Skeletal muscle tissue (tissue), 4 donors: Measurements from ENCODE around the gene TEX19. TPM values are rescaled to one million over a fixed set of nuclear protein-coding genes. Genes with fewer than 3 reads are reported as not detected.
"Not testable (repeated sequence)": the region's sequence is repeated elsewhere in the genome, so short reads cannot be mapped to it uniquely, and the experiment has no call there.

Experiments
- H3K27ac ChIP-seq: one replicate; pipeline ENCODE4 v1.7.0; 2013; ENCODE audit warnings: mild to moderate bottlenecking, low read depth, low read length, inconsistent platforms
- H3K27me3 ChIP-seq, 3 donors: one replicate each; pipeline ENCODE4 v1.7.0; 2013; ENCODE audit warnings: low read length in 3 of 3; ENCODE audit not compliant: control insufficient read depth in 3 of 3, insufficient read depth in 3 of 3
- H3K36me3 ChIP-seq, 3 donors: one replicate each; pipeline ENCODE4 v1.7.0; 2013; ENCODE audit warnings: low read length in 3 of 3; ENCODE audit not compliant: control insufficient read depth in 3 of 3, insufficient read depth in 3 of 3
- H3K4me1 ChIP-seq, 3 donors: one replicate each; pipeline ENCODE4 v1.7.0; 2013; ENCODE audit warnings: low read length in 3 of 3, mild to moderate bottlenecking in 3 of 3; ENCODE audit not compliant: control insufficient read depth in 3 of 3, insufficient read depth in 3 of 3
- H3K4me3 ChIP-seq, 3 donors: one replicate each; pipeline ENCODE4 v1.7.0; 2013; ENCODE audit warnings: low read length in 3 of 3
- H3K9ac ChIP-seq, 3 donors: one replicate each; pipeline ENCODE4 v1.7.0; 2013; ENCODE audit warnings: low read length in 3 of 3, mild to moderate bottlenecking in 3 of 3, moderate library complexity in 2 of 3, low read depth in 1 of 3
- H3K9me3 ChIP-seq, 3 donors: one replicate each; pipeline ENCODE4 v1.7.0; 2013; ENCODE audit warnings: low read length in 3 of 3; ENCODE audit not compliant: control insufficient read depth in 3 of 3
- total RNA-seq: library from RNA; depleted of rRNA; stranded (reverse); fragments of >200 nt; gene quantifications from one replicate; pipeline ENCODE4 v1.2.3, GENCODE V29; 2014
- donor health status: Osteomylitis.

TEX19 gene
- total RNA-seq, 1 donor from 2014 or later: 0.52 TPM

DNA sequence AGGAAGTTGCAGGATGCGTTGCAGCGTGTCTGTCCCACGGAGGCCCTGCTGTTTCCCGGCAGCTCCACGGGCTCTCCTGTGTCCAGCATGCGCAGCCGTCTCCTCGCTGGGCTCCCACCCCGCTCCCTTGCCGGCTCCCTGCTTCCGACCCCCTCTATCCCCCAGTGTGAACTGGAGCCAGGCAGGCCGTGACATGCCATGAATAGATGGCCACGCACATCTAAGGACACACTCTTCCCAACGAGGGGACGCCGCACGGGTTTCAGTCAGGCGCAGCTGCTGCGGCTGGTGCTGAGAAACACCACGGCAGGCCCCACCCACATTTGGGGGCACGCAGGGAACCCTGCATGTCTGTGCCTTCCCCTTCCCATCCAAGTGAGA lies 49.9 kb downstream of the TEX19 start:
- peaks cover 4 to 15% (median 13%) of the 10 kb centered on the region in 3 donors for H3K4me1 ChIP-seq
- no peak overlapping the region for H3K9ac ChIP-seq
- H3K36me3 ChIP-seq: peaks cover 9 to 19% (median 18%) of the 10 kb centered on the region in 3 donors
- no peaks in the 10 kb centered on the region for H3K27me3 ChIP-seq
- no peak overlapping the region for H3K4me3 ChIP-seq
- no peak overlapping the region for H3K27ac ChIP-seq
- H3K9me3 ChIP-seq: no peaks in the 10 kb centered on the region

DNA sequence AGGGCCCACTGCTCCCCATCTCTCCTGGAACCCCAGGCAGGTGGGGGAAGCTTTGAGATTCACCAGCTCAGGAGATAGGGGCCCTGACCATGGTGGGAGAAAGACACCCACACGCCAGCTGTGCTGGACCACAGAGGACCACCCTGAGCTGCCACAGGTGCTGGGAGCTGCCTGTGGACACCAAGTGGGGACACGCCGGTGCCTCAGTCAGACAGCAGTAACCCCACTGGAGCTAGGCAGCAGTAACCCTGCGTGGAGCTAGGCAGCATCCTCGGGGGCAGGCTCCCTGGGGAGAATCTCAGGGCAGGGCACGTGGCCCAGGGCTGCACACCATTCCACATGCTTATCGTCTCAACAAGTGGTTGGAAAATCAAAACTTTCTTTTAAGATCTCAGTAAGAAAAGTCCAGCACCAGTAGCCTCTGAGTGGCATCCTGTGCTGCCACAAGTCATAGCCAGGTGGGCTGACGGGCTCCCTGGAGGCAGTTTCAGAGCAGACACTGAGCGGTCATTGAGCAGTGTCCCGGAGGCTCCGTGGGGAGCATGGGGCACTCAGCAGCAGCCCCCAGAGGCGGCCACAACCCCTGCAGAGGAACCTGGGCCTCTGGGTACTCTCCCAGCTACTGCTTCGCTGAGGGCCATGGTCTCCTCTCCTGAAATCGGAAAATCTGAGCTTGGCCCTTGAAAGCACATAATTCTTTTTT lies 51.1 kb downstream of the TEX19 start:
- H3K4me3 ChIP-seq: no peak overlapping the region
- peaks cover 9 to 15% (median 14%) of the 10 kb centered on the region in 3 donors for H3K36me3 ChIP-seq
- no peaks in the 10 kb centered on the region for H3K9me3 ChIP-seq
- H3K9ac ChIP-seq: no peak overlapping the region
- no peak overlapping the region for H3K27ac ChIP-seq
- H3K27me3 ChIP-seq: no peaks in the 10 kb centered on the region
- peaks cover 4 to 15% (median 13%) of the 10 kb centered on the region in 3 donors for H3K4me1 ChIP-seq

DNA sequence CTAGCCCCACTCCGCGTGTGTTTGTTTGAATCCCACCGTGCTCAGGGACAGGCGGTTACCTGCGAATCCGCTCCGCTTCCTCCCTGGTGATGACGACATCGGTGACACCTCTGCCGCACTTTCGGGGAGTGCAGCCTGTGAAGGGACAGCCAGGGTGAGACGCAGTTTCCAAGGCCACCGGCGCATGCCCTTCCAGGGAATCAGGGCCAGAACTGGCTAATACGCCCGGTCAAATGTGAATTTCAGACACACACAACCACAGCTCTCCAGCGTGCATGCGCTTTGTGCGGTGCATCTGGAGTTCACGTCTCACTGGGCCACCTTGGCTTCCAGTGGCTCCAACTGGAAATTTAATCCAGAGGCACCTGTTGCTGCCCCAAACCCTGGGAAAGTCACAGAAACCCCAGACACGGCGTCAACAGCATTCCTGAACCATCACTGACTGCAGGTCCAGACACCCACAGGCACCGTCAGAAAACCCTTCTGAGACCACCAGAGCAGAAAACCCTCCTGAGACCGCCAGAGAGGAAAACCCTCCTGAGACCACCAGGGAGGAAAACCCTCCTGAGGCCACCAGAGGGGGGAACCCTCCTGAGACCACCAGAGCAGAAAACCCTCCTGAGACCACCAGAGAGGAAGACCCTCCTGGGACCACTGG lies 52.5 kb downstream of the TEX19 start:
- no peaks in the 10 kb centered on the region for H3K27me3 ChIP-seq
- H3K36me3 ChIP-seq: peaks cover 9 to 13% (median 10%) of the 10 kb centered on the region in 3 donors
- H3K4me1 ChIP-seq: peaks cover 4 to 13% (median 10%) of the 10 kb centered on the region in 3 donors
- no peaks in the 10 kb centered on the region for H3K9me3 ChIP-seq
- no peak overlapping the region for H3K27ac ChIP-seq
- H3K9ac ChIP-seq: no peak overlapping the region
- no peak overlapping the region for H3K4me3 ChIP-seq

- not testable (repeated sequence) for H3K9me3 ChIP-seq, H3K9ac ChIP-seq, H3K27ac ChIP-seq, H3K4me3 ChIP-seq, H3K27me3 ChIP-seq
- Histone ChIP-seq H3K4me1 (peaks cover 4 to 10% (median 9%) of the 10 kb centered on the region in 3 donors), H3K36me3 (peaks cover 9 to 13% (median 10%) of the 10 kb centered on the region in 3 donors)
Measured at GRCh38 chr17:82412081-82412480, 53.0 kb downstream of the TEX19 start.

DNA sequence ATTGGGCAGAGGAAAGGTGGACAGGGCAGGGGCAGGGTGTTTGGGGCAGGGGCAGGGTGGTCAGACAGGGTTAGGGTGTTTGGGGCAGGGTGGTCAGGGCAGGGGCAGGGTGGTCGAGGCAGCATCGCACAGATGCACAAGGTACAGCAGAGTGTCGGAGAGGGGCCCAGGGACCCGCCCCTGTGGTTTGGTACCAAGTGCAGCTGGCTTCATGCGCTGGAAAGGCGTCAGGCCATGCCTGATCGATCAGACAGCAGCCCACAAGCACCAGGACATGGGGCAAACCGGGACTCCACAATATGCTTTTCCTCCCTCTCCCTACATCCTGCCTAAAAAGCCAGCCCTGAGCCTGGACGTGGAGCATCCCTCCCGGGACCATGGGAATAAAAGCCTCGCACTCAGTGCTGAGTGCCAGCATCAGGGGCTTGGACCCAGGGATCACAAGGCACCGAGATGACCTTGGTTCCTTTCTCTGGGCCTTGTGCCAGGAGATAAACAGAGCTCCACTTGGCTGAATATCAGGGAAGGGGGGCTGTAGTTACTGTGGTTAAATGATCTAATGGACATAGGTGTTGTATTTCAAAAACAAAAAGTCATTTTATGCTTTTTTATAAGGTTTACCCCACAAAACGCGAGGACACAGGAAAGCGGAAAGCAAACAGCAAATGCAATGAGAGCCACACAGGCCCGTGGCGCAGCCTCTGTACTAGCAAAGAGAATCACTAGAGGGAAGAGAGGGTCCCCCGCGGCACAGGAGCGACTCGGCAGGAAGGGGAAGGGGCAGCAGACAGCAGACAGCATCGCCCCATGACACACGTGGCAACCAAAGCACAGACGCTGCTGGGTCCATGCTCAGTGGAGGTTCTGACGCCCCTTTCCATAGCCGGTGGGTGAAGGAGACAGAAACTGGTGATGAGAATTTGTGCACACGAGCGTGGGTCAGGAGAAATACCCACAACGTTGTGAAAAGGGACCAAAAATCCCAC lies 53.8 kb downstream of the TEX19 start:
- Histone ChIP-seq H3K4me1 (peaks cover 3 to 6% (median 5%) of the 10 kb centered on the region in 3 donors), H3K36me3 (peaks cover 9 to 13% (median 10%) of the 10 kb centered on the region in 3 donors)

More for the DNA sequence above, 53.8 kb downstream of the TEX19 start:
- Histone ChIP-seq H3K27me3 (no peaks in the 10 kb centered on the region), H3K27ac (no peak overlapping the region), H3K9me3 (no peaks in the 10 kb centered on the region), H3K9ac (no peak overlapping the region), H3K4me3 (no peak overlapping the region)

Other genes starting within 250 kb of the TEX19 start
- gene CCDC57, start 146.4 kb upstream of the TEX19 start, total RNA-seq: 11.5 TPM
- gene SLC16A3, start 130.2 kb upstream of the TEX19 start, total RNA-seq: 13.0 TPM
- gene CSNK1D, start 85.5 kb upstream of the TEX19 start, total RNA-seq: 21.4 TPM
- gene CD7, start 41.6 kb upstream of the TEX19 start, total RNA-seq: 0.52 TPM
- gene SECTM1, start 25.5 kb upstream of the TEX19 start, total RNA-seq: 13.0 TPM
- 1.6 TPM for gene UTS2R, start 12.5 kb downstream of the TEX19 start, total RNA-seq
- 11.5 TPM for gene HEXD, start 59.1 kb downstream of the TEX19 start, total RNA-seq
- 20.9 TPM for gene OGFOD3, start 59.3 kb downstream of the TEX19 start, total RNA-seq
- gene CYBC1, start 91.5 kb downstream of the TEX19 start, total RNA-seq: 15.1 TPM
- gene NARF, start 99.5 kb downstream of the TEX19 start, total RNA-seq: 21.9 TPM
- 27.7 TPM for gene FOXK2, start 160.5 kb downstream of the TEX19 start, total RNA-seq